Measurements from ENCODE around the gene PGLYRP1. TPM values are rescaled to one million over a fixed set of nuclear protein-coding genes. Genes with fewer than 3 reads are reported as not detected.

Gene PGLYRP1
- total RNA-seq, 4 donors from 2014 or later = not detected

DNA sequence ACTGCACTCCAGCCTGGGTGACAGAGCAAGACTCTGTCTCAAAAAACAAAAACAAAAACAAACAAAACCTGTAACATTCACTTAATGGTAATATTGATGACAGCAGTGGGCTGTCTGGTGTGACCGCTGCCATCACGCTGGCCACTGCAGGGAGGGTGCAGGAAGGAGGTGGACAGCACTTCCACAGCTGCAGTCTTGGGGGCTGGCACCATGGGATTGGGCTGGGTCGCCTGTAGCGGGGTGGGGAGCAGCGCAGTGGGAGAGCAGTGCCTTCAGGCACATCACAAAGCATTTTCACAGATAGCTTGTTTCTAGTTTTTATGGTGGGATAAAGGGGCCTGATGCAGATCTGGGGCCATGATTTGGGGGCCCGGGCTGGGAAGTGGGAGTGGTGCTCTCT is 12.7 kb upstream of the PGLYRP1 start:
- intact Hi-C loops (cut with DNase I; ENCODE audit: low total_unique reads) = no loop called here
- peaks cover 6 to 13% (median 8%) of the 10 kb centered on the region in 3 donors for H3K27me3 ChIP-seq

DNA sequence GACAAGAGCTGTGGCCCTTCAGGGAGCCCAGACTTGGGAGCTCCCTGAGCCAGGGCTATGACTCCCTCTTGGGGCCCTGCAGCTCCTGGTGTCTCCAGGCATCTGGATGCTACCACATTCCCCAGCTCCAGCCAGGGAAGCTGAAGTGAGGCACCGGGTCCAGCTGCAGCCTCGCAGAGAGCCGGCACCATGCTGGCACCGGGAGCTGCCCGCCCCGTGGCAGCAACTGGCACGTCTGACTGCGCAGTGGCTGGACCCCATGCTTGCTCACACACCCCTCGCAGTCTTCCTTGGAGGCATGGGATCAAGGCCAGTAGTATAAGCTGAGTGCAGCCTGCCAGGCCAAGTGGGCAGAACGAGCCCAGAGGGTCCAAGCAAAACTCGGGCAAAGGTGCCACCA is 10.5 kb upstream of the PGLYRP1 start:
- H3K27me3 ChIP-seq = peaks cover 0 to 7% (median 0%) of the 10 kb centered on the region in 3 donors
- intact Hi-C loops (cut with DNase I; ENCODE audit: low total_unique reads) = no loop called here
- no peak overlapping the region for H3K4me3 ChIP-seq
- H3K27ac ChIP-seq = no peak overlapping the region
- no peaks in the 10 kb centered on the region for H3K9me3 ChIP-seq
- ATAC-seq = no peak
- H3K4me1 ChIP-seq = no peaks in the 10 kb centered on the region
- H3K36me3 ChIP-seq = no peaks in the 10 kb centered on the region
- TF ChIP-seq CTCF (IDR thresholded peaks at IDR 0.05 in 4 of 5, conservative IDR thresholded peaks at IDR 0.05 in 1 of 5) (no peak), POLR2A (IDR thresholded peaks at IDR 0.05) (no peak)
- in situ Hi-C loops (cut with MboI; ENCODE audit: low sequenced_read_pairs in 4 of 4) = no loop called here
- no peak for DNase-seq

More for the DNA sequence above, 12.7 kb upstream of the PGLYRP1 start:
- no peak overlapping the region for H3K4me3 ChIP-seq
- no peaks in the 10 kb centered on the region for H3K36me3 ChIP-seq
- H3K9me3 ChIP-seq = no peaks in the 10 kb centered on the region
- TF ChIP-seq CTCF (IDR thresholded peaks at IDR 0.05 in 4 of 5, conservative IDR thresholded peaks at IDR 0.05 in 1 of 5) (no peak), POLR2A (IDR thresholded peaks at IDR 0.05) (no peak)
- DNase-seq (no peak), ATAC-seq (no peak)
- in situ Hi-C loops (cut with MboI; ENCODE audit: low sequenced_read_pairs in 4 of 4) = no loop called here
- H3K4me1 ChIP-seq = no peaks in the 10 kb centered on the region
- H3K27ac ChIP-seq = no peak overlapping the region

DNA sequence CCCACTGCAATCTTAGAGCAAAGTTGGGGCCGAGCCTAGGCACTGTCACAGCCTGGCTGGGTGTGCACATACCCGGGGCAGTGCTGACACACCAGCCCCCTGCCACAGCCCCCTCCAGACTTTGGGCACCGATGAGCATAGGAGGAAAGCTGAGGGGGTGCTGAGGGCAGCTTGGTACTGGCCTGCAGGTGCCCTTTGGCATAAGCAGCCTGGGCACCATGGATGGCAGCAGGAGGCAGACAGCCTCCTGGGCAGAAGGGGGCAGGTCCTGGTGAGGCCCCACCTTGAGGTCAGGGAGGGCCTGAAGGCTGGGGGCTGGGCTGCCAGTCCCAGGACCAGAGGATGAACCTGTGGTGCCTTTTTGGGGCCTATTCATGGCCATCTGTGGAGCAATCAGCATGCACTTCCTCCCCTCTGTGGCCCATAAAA is 9.8 kb upstream of the PGLYRP1 start:
- peaks cover 0 to 7% (median 0%) of the 10 kb centered on the region in 3 donors for H3K27me3 ChIP-seq
- intact Hi-C loops (cut with DNase I; ENCODE audit: low total_unique reads) (no loop called here), in situ Hi-C loops (cut with MboI; ENCODE audit: low sequenced_read_pairs in 4 of 4) (no loop called here)
- H3K36me3 ChIP-seq = no peaks in the 10 kb centered on the region
- H3K4me1 ChIP-seq = no peaks in the 10 kb centered on the region
- no peaks in the 10 kb centered on the region for H3K9me3 ChIP-seq
- no peak overlapping the region for H3K4me3 ChIP-seq
- H3K27ac ChIP-seq = no peak overlapping the region
- ATAC-seq (no peak), DNase-seq (no peak)
- TF ChIP-seq POLR2A (IDR thresholded peaks at IDR 0.05) (no peak), CTCF (IDR thresholded peaks at IDR 0.05 in 4 of 5, conservative IDR thresholded peaks at IDR 0.05 in 1 of 5) (no peak)

DNA sequence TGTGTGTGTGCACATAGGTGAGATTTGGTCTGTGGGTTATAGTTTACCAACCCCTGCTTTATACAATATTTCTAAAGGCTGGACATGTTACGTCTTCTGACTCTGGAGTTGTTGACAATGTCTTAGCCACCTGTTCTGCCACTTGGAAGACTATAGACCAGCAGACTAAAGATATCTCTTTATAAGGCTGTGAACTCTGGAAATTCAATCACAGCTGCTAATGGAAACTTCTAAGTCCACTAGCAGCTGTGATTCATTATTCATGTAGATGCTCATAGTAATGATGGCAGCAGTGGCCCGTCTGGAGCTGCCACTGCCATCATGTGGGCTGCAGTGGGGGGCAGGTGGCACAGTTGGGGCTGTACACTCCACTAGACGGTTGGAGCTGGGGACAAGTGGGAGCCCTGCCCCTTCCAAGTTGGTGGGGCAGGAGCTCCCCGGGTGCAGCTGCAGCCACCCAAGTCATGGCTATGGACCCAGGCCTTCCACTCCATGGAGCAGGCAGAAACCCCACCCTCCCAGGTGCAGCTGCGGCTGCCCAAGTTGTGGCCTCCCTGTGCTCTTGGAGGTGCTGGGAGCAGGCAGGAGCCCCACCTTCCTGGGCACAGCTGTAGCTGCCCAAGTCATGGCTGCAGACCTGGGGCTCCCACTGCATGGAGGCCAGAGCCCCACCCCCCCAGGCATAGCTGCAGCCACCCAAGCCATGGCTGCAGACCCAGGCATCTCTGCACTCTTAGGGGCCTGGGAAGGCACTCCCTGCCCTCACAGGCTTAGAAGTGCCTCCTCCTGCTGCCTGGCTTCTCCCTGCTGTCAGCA is 9.1 kb upstream of the PGLYRP1 start:
- TF ChIP-seq POLR2A (IDR thresholded peaks at IDR 0.05) (no peak), CTCF (IDR thresholded peaks at IDR 0.05 in 4 of 5, conservative IDR thresholded peaks at IDR 0.05 in 1 of 5) (no peak)
- intact Hi-C loops (cut with DNase I; ENCODE audit: low total_unique reads) = no loop called here
- Histone ChIP-seq H3K9me3 (no peaks in the 10 kb centered on the region), H3K27ac (no peak overlapping the region), H3K36me3 (no peaks in the 10 kb centered on the region), H3K27me3 (peaks cover 0 to 9% (median 0%) of the 10 kb centered on the region in 3 donors), H3K4me3 (no peak overlapping the region), H3K4me1 (no peaks in the 10 kb centered on the region)
- in situ Hi-C loops (cut with MboI; ENCODE audit: low sequenced_read_pairs in 4 of 4) = no loop called here
- ATAC-seq (no peak), DNase-seq (no peak)
